Stimulated activated naive CD4-positive, alpha-beta T cell treated with Interleukin-2 at 50 U/mL for 16 hours (primary cell): ENCODE results near the gene CA6.
"Not testable (repeated sequence)": the region's sequence is repeated elsewhere in the genome, so short reads cannot be mapped to it uniquely, and the experiment has no call there.

ENCODE experiments used
- DNase-seq: peaks from one replicate; lab custom pipeline; 2025; lab: John Stamatoyannopoulos, UW

CA6 gene

GRCh38 chr1:9004700-9005394 lies 59.2 kb downstream of the CA6 start:
- DNase-seq: peak; percentile 73

GRCh38 chr1:9005395-9005708 lies 59.7 kb downstream of the CA6 start:
- DNase-seq: no peak

GRCh38 chr1:9006956-9007615 lies 61.4 kb downstream of the CA6 start:
- DNase-seq: no peak

- no peak for DNase-seq
Observed at GRCh38 chr1:9008236-9008635, 62.6 kb downstream of the CA6 start.

- no peak for DNase-seq
Observed at GRCh38 chr1:9009438-9010370, 64.0 kb downstream of the CA6 start.

- no peak for DNase-seq
Observed at GRCh38 chr1:9010781-9011323, 65.2 kb downstream of the CA6 start.

- DNase-seq: no peak
Observed at GRCh38 chr1:9013819-9014218, 68.2 kb downstream of the CA6 start.

- no peak for DNase-seq
Observed at GRCh38 chr1:9014475-9015375, 69.1 kb downstream of the CA6 start.

GRCh38 chr1:9016455-9016854 lies 70.8 kb downstream of the CA6 start:
- no peak for DNase-seq

- no peak for DNase-seq
Observed at GRCh38 chr1:9018333-9018732, 72.7 kb downstream of the CA6 start.

- DNase-seq: no peak
Observed at GRCh38 chr1:9019896-9020295, 74.2 kb downstream of the CA6 start.

- no peak for DNase-seq
Observed at GRCh38 chr1:9020305-9020704, 74.6 kb downstream of the CA6 start.

GRCh38 chr1:9022026-9022738 lies 76.5 kb downstream of the CA6 start:
- DNase-seq: not testable (repeated sequence)

GRCh38 chr1:9022773-9023172 lies 77.1 kb downstream of the CA6 start:
- DNase-seq: no peak
